OCI-LY3 (cell line): ENCODE measurements around the gene CTCFL.

Source experiments
- H2AFZ ChIP-seq: fragments of 200-600, 300-600 bp; shearing (Covaris generic); 2 replicates; pipeline ENCODE4 v1.6.0; 2014; ENCODE audit warnings: antibody characterized with exemption, low read depth, low read length
- H3K27ac ChIP-seq: fragments of 200-600, 300-600 bp; sonication (generic); 2 replicates; pipeline ENCODE4 v1.5.1; 2014; ENCODE audit warnings: mild to moderate bottlenecking, low read length, moderate library complexity, mixed read lengths
- H3K27me3 ChIP-seq: fragments of 200-600, 300-600 bp; sonication (generic); 2 replicates; pipeline ENCODE4 v1.6.1; 2014; ENCODE audit warnings: low read depth, low read length, mixed read lengths
- H3K36me3 ChIP-seq: fragments of 200-600, 300-600 bp; sonication (generic); replicated peaks from 2 replicates; pipeline ENCODE3; 2014; ENCODE audit warnings: low read depth, low read length, mixed read lengths
- H3K4me1 ChIP-seq: fragments of 300-600, 200-600 bp; sonication (generic); 2 replicates; pipeline ENCODE4 v1.6.1; 2014; ENCODE audit warnings: low read length, mixed read lengths
- H3K4me2 ChIP-seq: fragments of 200-600, 300-600 bp; sonication (generic); 2 replicates; pipeline ENCODE4 v1.6.1; 2014; ENCODE audit warnings: low read length, mixed read lengths
- H3K4me3 ChIP-seq: fragments of 300-600, 200-600 bp; sonication (generic); 2 replicates; pipeline ENCODE4 v1.5.1; 2014; ENCODE audit warnings: antibody characterized with exemption, mild to moderate bottlenecking, low read length, moderate library complexity
- H3K79me2 ChIP-seq: fragments of 300-600, 200-600 bp; shearing (Covaris generic); 2 replicates; pipeline ENCODE4 v1.6.1; 2014; ENCODE audit warnings: mild to moderate bottlenecking, low read length, mixed read lengths
- H3K9ac ChIP-seq: fragments of 300-600, 200-600 bp; shearing (Covaris generic); 2 replicates; pipeline ENCODE4 v1.6.0; 2014; ENCODE audit warnings: mild to moderate bottlenecking, low read length, moderate library complexity
- H3K9me3 ChIP-seq: fragments of 200-600, 300-600 bp; shearing (Covaris generic); 2 replicates; pipeline ENCODE4 v1.6.1; 2014; ENCODE audit warnings: low read length, mixed read lengths; ENCODE audit not compliant: insufficient read depth
- H4K20me1 ChIP-seq: fragments of 200-600, 300-600 bp; sonication (generic); 2 replicates; pipeline ENCODE4 v1.6.1; 2016; ENCODE audit warnings: low read length, mixed read lengths; ENCODE audit not compliant: insufficient read depth
- CTCF ChIP-seq: fragments of 200-600, 300-600 bp; sonication (generic); IDR thresholded peaks from 2 replicates; pipeline ENCODE4 v1.5.1; 2014; ENCODE audit warnings: antibody characterized with exemption, low read length, low read depth
- EZH2phosphoT487 ChIP-seq: fragments of 200-600 bp; shearing (Covaris generic); IDR thresholded peaks from 2 replicates; pipeline ENCODE4 v1.6.1; 2018; ENCODE audit warnings: antibody characterized with exemption, mixed run types, low read depth

Gene CTCFL

GRCh38 chr20:57459897-57460296, 65.0 kb downstream of the CTCFL start:
- peaks cover 12% of the 10 kb centered on the region for H3K4me1 ChIP-seq
- H4K20me1 ChIP-seq = no peaks in the 10 kb centered on the region
- H3K4me2 ChIP-seq = no peak overlapping the region

GRCh38 chr20:57459278-57459677, 65.7 kb downstream of the CTCFL start:
- TF ChIP-seq EZH2phosphoT487 (no peak), CTCF (no peak)
- Histone ChIP-seq H3K27ac (no peak overlapping the region), H3K4me3 (no peak overlapping the region), H3K36me3 (peaks cover 3% of the 10 kb centered on the region), H3K4me2 (no peak overlapping the region), H4K20me1 (no peaks in the 10 kb centered on the region), H2AFZ (no peak overlapping the region), H3K9me3 (peaks cover 4% of the 10 kb centered on the region; the same call in 1 of the 2 replicates), H3K9ac (no peak overlapping the region), H3K79me2 (no peaks in the 10 kb centered on the region), H3K27me3 (peaks cover 25% of the 10 kb centered on the region), H3K4me1 (peaks cover 12% of the 10 kb centered on the region)

More at GRCh38 chr20:57459897-57460296, 65.0 kb downstream of the CTCFL start:
- peaks cover 3% of the 10 kb centered on the region for H3K36me3 ChIP-seq
- no peak overlapping the region for H3K4me3 ChIP-seq
- peaks cover 4% of the 10 kb centered on the region; the same call in 1 of the 2 replicates for H3K9me3 ChIP-seq
- H3K9ac ChIP-seq = no peak overlapping the region
- H2AFZ ChIP-seq = no peak overlapping the region
- H3K27me3 ChIP-seq = peaks cover 28% of the 10 kb centered on the region
- H3K79me2 ChIP-seq = no peaks in the 10 kb centered on the region
- TF ChIP-seq CTCF = no peak
- TF ChIP-seq EZH2phosphoT487 = no peak
- H3K27ac ChIP-seq = no peak overlapping the region

GRCh38 chr20:57458400-57459160, 66.4 kb downstream of the CTCFL start:
- Histone ChIP-seq H3K4me3 (no peak overlapping the region), H3K27ac (no peak overlapping the region), H3K27me3 (peaks cover 25% of the 10 kb centered on the region), H3K79me2 (no peaks in the 10 kb centered on the region), H2AFZ (no peak overlapping the region), H3K36me3 (peaks cover 3% of the 10 kb centered on the region), H3K9me3 (peaks cover 4% of the 10 kb centered on the region; the same call in 1 of the 2 replicates), H3K4me2 (no peak overlapping the region), H3K9ac (no peak overlapping the region), H3K4me1 (peaks cover 12% of the 10 kb centered on the region), H4K20me1 (no peaks in the 10 kb centered on the region)
- no peak for TF ChIP-seq CTCF
- no peak for TF ChIP-seq EZH2phosphoT487

- Histone ChIP-seq H3K4me1 (peaks cover 13% of the 10 kb centered on the region), H3K9ac (no peak overlapping the region), H3K9me3 (peaks cover 4% of the 10 kb centered on the region; the same call in 1 of the 2 replicates), H4K20me1 (no peaks in the 10 kb centered on the region), H3K79me2 (no peaks in the 10 kb centered on the region), H3K27ac (no peak overlapping the region), H3K4me3 (no peak overlapping the region), H3K36me3 (peaks cover 3% of the 10 kb centered on the region), H3K4me2 (no peak overlapping the region), H3K27me3 (peaks cover 25% of the 10 kb centered on the region), H2AFZ (no peak overlapping the region)
- TF ChIP-seq EZH2phosphoT487 (no peak), CTCF (no peak)
These were observed 67.5 kb downstream of the CTCFL start for GRCh38 chr20:57457243-57458095.
